HG03469 (cell line): ENCODE results near the gene HSPA1L.
A peak's percentile ranks its signal among the peaks of the same experiment; 100 is the strongest.

ENCODE experiments used
- ATAC-seq: cut with Tn5 transposase; IDR thresholded peaks from one replicate; pipeline ENCODE4 v1.9.1; 2021; ENCODE audit warnings: mild to moderate bottlenecking, moderate library complexity, moderate number of reproducible peaks; ENCODE audit not compliant: unreplicated experiment

HSPA1L gene

DNA sequence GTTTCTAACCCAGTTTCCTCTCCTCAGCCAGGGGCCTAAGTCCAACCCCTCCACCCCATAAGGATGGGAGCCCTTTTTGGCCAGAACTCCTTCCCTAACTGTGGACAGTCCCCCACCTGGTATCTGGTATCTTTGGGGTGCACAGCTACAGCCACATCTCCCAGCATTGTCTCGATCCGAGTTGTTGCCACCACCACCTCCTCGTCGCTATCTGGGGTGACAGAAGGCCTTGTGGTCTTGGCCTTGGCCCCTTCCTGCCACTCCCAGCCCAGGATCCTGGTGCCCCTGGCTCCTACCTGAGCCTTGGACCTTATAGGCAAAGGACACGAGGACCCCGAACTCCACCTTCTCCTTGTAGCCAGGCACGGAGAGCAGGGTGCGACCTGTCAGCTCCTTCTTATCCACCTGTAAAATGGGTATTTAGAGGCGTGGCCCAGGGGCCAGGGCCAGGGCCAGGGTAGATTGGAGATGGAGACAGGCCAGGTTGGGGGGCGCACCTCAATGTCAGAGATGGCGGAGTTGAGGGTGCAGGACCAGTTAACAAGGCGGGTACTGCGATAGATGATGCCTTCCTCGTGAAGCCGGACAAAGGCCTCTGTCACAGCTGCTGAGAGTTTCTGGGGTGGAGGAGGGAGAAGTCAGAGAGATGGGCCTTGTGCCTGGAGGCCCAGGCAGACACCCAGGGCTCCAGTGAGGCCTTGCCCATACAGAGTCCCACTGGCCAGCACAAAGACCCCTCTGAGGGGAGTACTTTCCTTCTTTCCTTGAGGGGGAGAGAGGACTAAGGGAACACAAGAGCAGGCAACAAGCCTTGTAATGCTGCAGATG, 30.8 kb downstream of the HSPA1L start:
- ATAC-seq = no peak

DNA sequence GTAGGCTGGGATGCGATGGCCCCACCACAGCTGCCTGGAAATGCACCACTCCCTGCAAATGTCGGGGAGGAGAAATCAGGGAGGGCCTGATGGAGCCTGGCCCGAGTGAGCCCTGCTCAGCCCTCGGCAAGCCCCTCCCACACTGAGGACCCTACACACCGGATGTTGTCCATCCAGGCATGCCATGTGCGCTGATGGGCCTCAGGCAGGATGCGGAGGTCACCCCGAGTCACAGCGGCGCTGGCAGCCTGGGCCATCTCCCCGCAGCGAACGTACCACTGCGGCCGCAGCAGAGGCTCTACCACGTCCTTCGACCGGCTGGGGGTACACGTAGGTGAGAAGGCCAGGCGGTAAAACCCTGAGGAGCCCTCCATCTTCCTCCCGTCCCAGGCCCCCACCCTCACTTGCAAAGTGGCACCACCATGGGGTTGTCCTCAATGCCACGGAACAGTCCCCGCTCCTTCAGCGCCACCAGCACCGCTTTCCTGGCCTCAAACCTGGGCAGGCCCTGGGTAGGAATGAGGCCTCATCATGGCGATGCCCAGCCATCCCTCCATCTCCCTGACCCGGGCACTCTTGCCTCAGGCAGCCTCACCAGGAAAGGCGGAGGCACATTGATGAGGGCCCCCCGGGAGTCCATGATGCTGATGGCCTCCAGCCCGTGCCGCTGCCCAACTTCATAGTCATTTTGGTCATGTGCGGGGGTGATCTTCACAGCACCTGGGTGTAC, 32.8 kb downstream of the HSPA1L start:
- ATAC-seq = no peak

GRCh38 chr6:31781244-31782125, 33.6 kb downstream of the HSPA1L start:
- ATAC-seq = no peak

GRCh38 chr6:31780507-31781243, 34.4 kb downstream of the HSPA1L start:
- ATAC-seq = no peak

DNA sequence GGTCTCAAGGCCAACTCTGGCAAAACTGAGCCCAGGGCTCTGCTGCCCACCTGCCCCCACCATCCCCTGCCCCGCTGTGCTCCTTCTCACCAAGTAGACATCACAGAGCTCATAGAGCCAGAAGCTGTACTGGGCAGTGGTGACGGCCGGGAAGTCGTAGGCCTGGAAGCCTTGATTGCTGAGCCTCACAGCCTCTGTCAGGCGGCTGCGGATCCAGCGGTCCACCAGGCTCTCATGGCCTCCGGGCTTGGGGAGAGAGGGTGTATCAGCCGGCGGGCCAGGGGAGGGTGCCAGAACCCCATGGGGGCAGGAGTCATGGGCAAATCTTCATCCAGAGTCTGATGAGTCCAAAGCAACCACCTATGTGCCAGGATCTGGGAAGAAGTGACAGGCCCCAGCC, 35.2 kb downstream of the HSPA1L start:
- ATAC-seq = no peak

- no peak for ATAC-seq
Measured at GRCh38 chr6:31778999-31779885, 35.8 kb downstream of the HSPA1L start.

GRCh38 chr6:31778193-31778592, 36.9 kb downstream of the HSPA1L start:
- no peak for ATAC-seq

GRCh38 chr6:31777667-31778050, 37.4 kb downstream of the HSPA1L start:
- ATAC-seq = no peak

DNA sequence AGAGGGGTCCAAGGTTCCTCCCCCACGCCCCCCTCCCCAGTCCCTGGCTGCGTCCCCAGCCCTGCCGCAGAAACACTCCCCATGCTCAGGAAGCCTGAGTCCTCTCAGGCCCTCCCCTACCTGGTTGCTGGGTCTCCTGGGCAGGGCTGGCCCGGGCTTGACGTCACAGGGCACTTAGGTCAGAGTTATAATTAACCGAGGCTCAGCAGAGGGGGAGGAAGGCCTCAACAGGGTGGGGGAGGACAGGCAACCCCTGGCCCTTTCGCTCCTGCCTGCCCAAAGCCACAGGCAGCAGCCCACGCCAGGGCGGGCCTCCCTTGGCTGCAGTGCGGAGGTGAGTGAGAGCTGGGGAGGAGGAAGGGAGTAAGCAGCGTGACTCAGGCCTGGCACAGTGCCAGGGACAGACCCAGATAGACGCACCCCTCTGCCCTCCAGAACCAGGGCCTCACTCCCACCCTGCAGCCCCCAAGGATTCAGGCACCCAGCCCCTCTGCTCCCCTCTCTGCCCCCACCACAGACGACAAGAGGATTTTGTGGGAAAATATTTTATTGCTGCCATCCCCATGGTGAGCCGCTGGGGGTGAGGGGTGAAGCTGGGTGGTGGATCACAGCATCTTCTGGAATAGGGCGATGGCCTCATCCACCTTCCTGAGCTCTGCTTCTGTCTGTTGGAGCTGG, 38.0 kb downstream of the HSPA1L start, which contains the start of gene VWA7:
Gene VWA7, minus strand, starts transcription at position 340 of the 678 bp plus-strand sequence. CDS start 549 bp downstream, outside the sequence.
- peak; percentile 47 for ATAC-seq

DNA sequence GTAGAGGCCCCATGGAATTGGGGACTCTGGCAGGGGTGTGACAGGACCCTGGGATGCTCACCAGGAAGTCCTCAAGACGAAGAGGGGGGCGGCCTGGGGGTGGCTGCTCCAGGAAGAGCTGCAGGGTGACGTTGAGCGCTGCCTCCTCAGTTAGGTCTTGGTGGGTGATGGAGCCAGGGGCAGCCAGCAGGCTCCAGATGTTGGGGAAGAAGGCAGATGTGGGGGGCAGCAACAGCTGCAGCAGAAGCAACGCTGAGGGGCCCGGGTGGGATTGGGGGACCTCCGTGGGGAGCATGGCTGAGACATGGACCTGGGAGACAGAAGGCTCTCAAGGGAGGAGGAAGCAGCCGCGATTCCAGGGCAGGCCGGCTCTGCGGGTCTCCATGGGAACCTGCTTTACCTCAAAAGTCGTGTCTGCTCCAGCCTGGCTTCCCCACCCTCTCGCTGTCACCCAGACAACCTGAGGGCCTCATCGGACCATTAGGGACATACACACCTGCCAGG, 38.5 kb downstream of the HSPA1L start:
- no peak for ATAC-seq

DNA sequence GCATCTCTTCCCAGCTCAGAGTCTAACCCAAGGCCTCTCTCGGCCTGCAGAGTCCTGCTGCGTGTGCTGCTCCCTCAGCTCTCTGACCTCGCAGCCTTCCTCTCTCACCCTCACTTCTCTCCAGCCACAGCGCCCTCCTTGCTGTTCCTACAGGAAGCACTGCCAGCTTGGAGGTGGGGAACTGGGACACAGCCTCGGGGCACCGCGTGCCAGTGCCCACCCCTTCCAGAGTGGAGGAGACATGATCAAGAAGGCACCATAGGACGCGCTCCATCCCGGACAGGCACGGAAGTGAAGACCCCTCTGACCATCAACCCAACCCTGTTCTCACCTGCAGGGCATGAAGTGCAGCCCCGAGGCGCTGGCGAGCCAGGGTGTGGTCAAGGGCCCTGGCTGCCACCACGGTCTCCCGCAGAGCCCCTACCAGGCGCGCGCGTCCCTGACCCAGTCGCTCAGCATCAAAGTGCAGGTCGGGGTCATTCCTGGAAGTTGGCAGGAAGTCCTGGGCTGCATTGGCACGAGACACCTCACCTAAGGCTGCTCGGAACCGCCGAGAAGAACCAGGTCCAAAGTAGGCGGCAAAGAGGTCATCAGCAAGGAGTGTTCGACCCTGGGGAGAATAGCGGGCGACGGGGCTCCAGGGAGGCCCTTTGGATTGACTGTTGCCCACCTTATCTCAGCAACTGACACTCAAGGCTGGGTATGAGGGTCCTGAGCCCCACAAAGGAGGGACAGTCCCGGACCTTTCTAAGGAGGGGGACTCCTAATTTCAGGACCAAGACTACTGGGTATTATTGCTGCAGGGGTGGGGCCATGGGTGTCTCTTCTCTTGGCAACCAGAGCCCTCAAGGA, 39.2 kb downstream of the HSPA1L start:
- no peak for ATAC-seq

DNA sequence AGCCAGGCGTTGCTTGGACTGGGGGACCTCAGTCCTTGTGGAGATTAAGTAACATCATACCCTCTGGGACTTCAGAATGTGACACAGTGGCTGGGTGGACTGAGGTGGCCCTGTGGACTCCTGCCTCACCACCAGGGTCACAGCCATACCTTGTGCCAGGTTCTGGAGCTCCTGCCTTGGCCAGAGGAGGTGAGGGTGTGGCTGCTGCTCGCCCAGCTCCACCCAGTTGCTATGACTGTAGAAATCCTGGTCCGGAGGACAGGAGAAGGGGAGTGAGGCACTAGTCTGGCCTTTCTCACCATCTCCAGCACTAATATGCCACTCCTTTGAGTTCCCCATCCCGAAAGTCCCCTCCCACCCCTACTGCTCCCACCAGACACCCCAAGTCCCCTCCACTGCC, 39.9 kb downstream of the HSPA1L start:
- no peak for ATAC-seq

DNA sequence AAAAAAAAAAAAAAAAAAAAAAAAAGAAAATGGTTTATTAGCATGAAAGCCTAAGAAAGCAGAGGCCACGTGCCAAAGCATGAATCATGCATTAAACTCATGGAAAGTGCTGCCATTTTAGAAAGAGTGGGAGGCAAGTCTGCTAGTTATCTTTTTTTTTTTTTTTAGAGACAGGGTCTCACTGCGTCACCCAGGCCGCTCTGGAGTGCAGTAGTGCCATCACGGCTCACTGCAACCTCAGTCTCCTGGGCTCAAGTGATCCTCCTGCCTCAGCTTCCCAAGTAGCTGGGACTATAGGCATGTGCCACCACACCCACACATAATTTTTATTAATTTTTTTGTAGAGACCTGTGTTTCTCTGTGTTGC, 43.1 kb downstream of the HSPA1L start:
- ATAC-seq = no peak

- ATAC-seq = no peak
Measured at GRCh38 chr6:31770860-31771259, 44.2 kb downstream of the HSPA1L start.

DNA sequence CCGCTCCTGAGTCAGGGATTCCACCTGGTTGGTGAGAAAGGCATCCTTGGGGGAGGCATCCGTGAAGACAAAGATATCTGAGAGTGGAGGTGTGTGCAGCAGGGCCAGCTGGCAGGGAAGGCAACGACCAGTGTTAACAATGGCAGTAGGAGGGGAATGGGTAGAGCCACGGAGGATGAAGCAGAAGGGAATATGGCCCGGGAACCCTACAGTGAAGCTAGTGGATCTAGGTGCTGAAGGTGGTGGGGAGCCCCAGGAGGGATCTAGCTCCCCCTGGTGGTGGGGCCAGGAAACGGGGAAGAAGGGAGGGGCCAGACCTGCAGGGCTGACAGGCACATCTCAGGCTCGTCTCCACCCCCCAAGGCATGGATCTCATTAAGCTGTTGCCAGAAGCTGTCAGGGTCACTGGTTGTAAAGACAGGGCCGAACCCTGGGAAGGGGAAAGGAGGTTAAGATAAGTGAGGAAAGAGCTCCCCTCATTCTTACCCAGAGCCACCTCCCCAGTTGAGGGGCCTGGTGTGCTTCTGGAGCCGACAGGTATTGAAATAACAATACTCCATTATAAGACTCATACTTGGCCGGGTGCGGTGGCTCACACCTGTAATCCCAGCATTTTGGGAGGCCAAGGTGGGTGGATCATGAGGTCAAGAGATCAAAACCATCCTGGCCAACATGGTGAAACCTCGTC, 45.3 kb downstream of the HSPA1L start:
- no peak for ATAC-seq

GRCh38 chr6:31768363-31769257, 46.5 kb downstream of the HSPA1L start:
- no peak for ATAC-seq
